ENCODE data around the gene COMMD1.
"Not testable (repeated sequence)": the region's sequence is repeated elsewhere in the genome, so short reads cannot be mapped to it uniquely, and the experiment has no call there.

The COMMD1 gene

GRCh38 chr2:61905372-61906185 is at the start of gene COMMD1:
Gene COMMD1 (plus strand): TSS chr2:61905674. CDS start chr2:61905679, 5 bp downstream.
- Histone ChIP-seq H3K27ac (ENCODE audit: low read depth, low read length) (no peak within 1 kb of the TSS), H3K27me3 (ENCODE audit: low read length) (no peaks in the 10 kb centered on the region), H3K9me2 (replicated peaks; ENCODE audit: insufficient read depth, low read length) (no peaks in the 10 kb centered on the region), H3K4me3 (ENCODE audit: insufficient read depth, low read length, poor library complexity, severe bottlenecking) (peak within 1 kb of the TSS; percentile 75), H3K9me3 (ENCODE audit: insufficient read depth, low read length) (no peaks in the 10 kb centered on the region), H3K4me2 (ENCODE audit: low read depth, low read length, poor library complexity, severe bottlenecking) (peak within 1 kb of the TSS; percentile 77), H3K79me2 (ENCODE audit: insufficient read depth, low read length) (0 out of 2 replicates have a peak, but pooled peaks cover 5% of the 10 kb centered on the region), H3K36me3 (ENCODE audit: low read length) (no peaks in the 10 kb centered on the region), H2AFZ (ENCODE audit: low read depth, low read length, severe bottlenecking) (peak within 1 kb of the TSS; percentile 97), H4K20me1 (ENCODE audit: low read depth, low read length) (no peaks in the 10 kb centered on the region), H3F3A (ENCODE audit: insufficient read depth) (0 out of 2 replicates have a peak, but pooled peaks cover 3% of the 10 kb centered on the region), H3K9ac (ENCODE audit: low read length) (peak within 1 kb of the TSS; percentile 65)
- TF ChIP-seq EZH2phosphoT487 (conservative IDR thresholded peaks at IDR 0.05; ENCODE audit: low read length), result no peak
- TF ChIP-seq, protein P1, sequence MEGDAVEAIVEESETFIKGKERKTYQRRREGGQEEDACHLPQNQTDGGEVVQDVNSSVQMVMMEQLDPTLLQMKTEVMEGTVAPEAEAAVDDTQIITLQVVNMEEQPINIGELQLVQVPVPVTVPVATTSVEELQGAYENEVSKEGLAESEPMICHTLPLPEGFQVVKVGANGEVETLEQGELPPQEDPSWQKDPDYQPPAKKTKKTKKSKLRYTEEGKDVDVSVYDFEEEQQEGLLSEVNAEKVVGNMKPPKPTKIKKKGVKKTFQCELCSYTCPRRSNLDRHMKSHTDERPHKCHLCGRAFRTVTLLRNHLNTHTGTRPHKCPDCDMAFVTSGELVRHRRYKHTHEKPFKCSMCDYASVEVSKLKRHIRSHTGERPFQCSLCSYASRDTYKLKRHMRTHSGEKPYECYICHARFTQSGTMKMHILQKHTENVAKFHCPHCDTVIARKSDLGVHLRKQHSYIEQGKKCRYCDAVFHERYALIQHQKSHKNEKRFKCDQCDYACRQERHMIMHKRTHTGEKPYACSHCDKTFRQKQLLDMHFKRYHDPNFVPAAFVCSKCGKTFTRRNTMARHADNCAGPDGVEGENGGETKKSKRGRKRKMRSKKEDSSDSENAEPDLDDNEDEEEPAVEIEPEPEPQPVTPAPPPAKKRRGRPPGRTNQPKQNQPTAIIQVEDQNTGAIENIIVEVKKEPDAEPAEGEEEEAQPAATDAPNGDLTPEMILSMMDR (IDR thresholded peaks at IDR 0.05; ENCODE audit: insufficient read depth, low read length, poor library complexity, severe bottlenecking), result no peak

DNA sequence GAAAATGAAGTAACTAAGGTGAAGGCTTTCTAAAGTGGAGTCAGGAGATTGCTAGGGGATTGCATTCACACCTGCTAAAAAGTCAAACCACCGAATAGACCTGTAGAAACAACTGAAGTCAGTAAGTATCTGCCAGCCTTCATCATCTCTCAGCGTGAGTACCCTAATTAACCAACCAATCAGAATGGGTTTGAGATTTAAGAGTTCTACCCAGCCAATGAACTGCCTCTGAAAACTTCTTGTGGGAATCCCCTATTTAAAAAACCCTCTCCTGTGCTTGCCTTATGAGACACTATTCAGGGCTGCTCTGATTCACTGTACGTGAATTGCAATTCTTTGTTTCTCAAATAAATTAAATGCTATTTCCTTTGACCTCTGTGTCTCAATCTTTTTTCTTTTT is 48.2 kb upstream of the COMMD1 start:
- no peak for TF ChIP-seq EZH2phosphoT487 (conservative IDR thresholded peaks at IDR 0.05; ENCODE audit: low read length)
- TF ChIP-seq, protein P1 (IDR thresholded peaks at IDR 0.05; ENCODE audit: insufficient read depth, low read length, poor library complexity, severe bottlenecking), result no peak
- H3K27ac ChIP-seq (ENCODE audit: low read depth, low read length), result no peak overlapping the region
- no peak overlapping the region for H2AFZ ChIP-seq (ENCODE audit: low read depth, low read length, severe bottlenecking)
- no peaks in the 10 kb centered on the region for H3K9me3 ChIP-seq (ENCODE audit: insufficient read depth, low read length)
- no peaks in the 10 kb centered on the region for H3K27me3 ChIP-seq (ENCODE audit: low read length)
- no peaks in the 10 kb centered on the region for H3K9me2 ChIP-seq (replicated peaks; ENCODE audit: insufficient read depth, low read length)
- no peak overlapping the region for H3K4me2 ChIP-seq (ENCODE audit: low read depth, low read length, poor library complexity, severe bottlenecking)
- H4K20me1 ChIP-seq (ENCODE audit: low read depth, low read length), result no peaks in the 10 kb centered on the region
- H3K9ac ChIP-seq (ENCODE audit: low read length), result no peak overlapping the region
- H3K4me3 ChIP-seq (ENCODE audit: insufficient read depth, low read length, poor library complexity, severe bottlenecking), result no peak overlapping the region
- H3K36me3 ChIP-seq (ENCODE audit: low read length), result no peaks in the 10 kb centered on the region
- 0 out of 2 replicates have a peak, but pooled peaks cover 3% of the 10 kb centered on the region for H3F3A ChIP-seq (ENCODE audit: insufficient read depth)
- H3K79me2 ChIP-seq (ENCODE audit: insufficient read depth, low read length), result no peaks in the 10 kb centered on the region

DNA sequence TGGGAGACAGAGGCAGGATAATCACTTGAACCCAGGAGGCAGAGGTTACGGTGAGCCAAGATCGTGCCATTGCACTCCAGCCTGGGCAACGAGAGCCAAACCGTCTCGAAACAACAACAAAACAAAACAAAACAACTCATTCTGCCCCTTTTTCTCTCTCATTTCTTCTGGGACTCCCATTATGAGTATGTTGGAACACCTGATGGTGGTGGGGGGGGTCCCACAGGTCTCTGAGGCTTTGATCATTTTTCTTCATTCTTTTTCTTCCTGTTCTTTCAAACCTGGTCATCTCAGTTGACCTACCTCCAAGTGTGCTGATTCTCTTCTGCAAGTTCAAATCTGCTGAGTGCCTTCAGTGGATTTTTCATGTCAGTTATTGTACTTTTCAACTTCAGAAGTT is 43.4 kb upstream of the COMMD1 start:
- Histone ChIP-seq H3K4me2 (ENCODE audit: low read depth, low read length, poor library complexity, severe bottlenecking) (no peak overlapping the region), H3K27ac (ENCODE audit: low read depth, low read length) (no peak overlapping the region), H3K9me2 (replicated peaks; ENCODE audit: insufficient read depth, low read length) (no peaks in the 10 kb centered on the region), H3K9me3 (ENCODE audit: insufficient read depth, low read length) (no peaks in the 10 kb centered on the region), H3K4me3 (ENCODE audit: insufficient read depth, low read length, poor library complexity, severe bottlenecking) (no peak overlapping the region), H2AFZ (ENCODE audit: low read depth, low read length, severe bottlenecking) (no peak overlapping the region), H4K20me1 (ENCODE audit: low read depth, low read length) (no peaks in the 10 kb centered on the region), H3K36me3 (ENCODE audit: low read length) (peaks cover 5% of the 10 kb centered on the region), H3K9ac (ENCODE audit: low read length) (no peak overlapping the region), H3K27me3 (ENCODE audit: low read length) (no peaks in the 10 kb centered on the region), H3K79me2 (ENCODE audit: insufficient read depth, low read length) (no peaks in the 10 kb centered on the region), H3F3A (ENCODE audit: insufficient read depth) (0 out of 2 replicates have a peak, but pooled peaks cover 2% of the 10 kb centered on the region)
- no peak for TF ChIP-seq EZH2phosphoT487 (conservative IDR thresholded peaks at IDR 0.05; ENCODE audit: low read length)
- TF ChIP-seq, protein P1 (IDR thresholded peaks at IDR 0.05; ENCODE audit: insufficient read depth, low read length, poor library complexity, severe bottlenecking), result no peak

DNA sequence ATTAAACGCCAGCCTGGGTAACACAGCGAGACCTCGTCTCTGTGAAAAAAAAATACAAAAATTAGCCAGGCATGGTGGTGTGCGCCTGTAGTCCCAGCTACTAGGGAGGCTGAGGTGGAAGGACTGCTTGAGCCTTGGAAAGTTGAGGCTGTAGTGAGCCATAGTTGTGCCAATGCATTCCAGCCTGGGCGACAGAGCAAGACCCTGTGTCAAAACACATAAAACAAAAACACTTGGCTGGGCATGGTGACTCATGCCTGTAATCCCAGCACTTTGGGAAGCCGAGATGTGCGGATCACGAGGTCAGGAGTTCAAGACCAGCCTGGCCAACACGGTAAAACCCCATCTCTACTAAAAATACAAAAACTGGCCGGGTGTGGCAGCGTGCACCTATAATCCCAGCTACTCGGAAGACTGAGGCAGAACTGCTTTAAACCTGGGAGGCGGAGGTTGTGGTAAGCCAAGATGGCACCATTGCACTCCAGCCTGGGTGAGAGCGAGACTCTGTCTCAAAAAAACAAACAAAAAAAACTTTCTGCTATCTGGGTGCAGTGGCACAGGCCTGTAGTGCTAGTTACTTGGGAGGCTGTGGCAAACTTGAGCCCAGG is 38.9 kb upstream of the COMMD1 start:
- H4K20me1 ChIP-seq (ENCODE audit: low read depth, low read length); H3K9ac ChIP-seq (ENCODE audit: low read length); H3K79me2 ChIP-seq (ENCODE audit: insufficient read depth, low read length); H2AFZ ChIP-seq (ENCODE audit: low read depth, low read length, severe bottlenecking); H3K4me3 ChIP-seq (ENCODE audit: insufficient read depth, low read length, poor library complexity, severe bottlenecking); H3K27me3 ChIP-seq (ENCODE audit: low read length); H3F3A ChIP-seq (ENCODE audit: insufficient read depth); H3K9me3 ChIP-seq (ENCODE audit: insufficient read depth, low read length); H3K9me2 ChIP-seq (replicated peaks; ENCODE audit: insufficient read depth, low read length); H3K4me2 ChIP-seq (ENCODE audit: low read depth, low read length, poor library complexity, severe bottlenecking); H3K27ac ChIP-seq (ENCODE audit: low read depth, low read length): not testable (repeated sequence)
- peaks cover 29% of the 10 kb centered on the region for H3K36me3 ChIP-seq (ENCODE audit: low read length)

Measured in SU-DHL-6 (cell line).